Measurements from ENCODE around the gene FYN. TPM values are rescaled to one million over a fixed set of nuclear protein-coding genes. Genes with fewer than 3 reads are reported as not detected.

FYN gene
- total RNA-seq, 1 donor from 2014 or later = 260 TPM

DNA sequence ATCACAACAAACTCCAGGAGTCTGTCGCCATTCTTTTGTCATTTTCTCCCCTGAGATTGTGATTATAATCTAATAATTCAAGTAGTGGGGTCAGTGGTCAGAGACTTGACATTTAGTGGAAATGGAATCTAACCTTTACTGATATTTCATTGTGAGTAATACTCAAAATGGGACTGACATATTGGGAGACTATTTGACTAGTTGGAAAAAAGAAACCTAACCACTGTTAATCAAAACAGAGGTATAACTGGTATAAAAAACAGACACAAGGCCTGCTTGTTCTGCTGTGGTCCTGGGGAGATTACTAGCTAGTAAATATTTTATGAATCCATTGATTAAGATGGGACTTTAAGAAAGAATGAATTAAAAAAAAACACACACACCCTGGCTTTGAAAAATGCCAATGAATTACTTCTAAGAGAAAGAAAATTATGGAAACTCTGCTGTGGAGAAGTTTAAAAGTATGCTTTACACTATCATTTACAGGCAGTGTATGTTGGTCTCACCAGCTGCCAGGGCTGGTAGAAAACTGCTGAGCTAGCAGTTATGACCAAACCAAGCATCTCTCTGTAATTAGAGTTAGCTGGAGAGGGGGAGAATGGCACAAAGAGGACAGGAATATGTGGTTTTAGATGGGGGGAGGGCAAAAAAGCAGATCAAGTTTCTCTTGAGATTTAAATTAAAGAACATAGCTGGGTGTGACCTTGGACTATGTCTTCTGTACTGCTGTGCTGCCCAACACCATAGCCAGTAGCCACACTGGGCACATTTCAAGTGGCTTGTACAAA lies 103.7 kb downstream of the FYN start:
- Mint-ChIP-seq H3K9me3 (no peaks in the 10 kb centered on the region), H3K36me3 (ENCODE audit: low read depth) (peaks cover 15% of the 10 kb centered on the region), H3K4me1 (peaks cover 76% of the 10 kb centered on the region), H3K27ac (ENCODE audit: unreplicated experiment) (no peak overlapping the region), H3K4me3 (no peak overlapping the region), H3K27me3 (ENCODE audit: low read depth) (no peaks in the 10 kb centered on the region)
- TF ChIP-seq CTCF (conservative IDR thresholded peaks at IDR 0.05) = no peak
- no peak for DNase-seq (ENCODE audit: low read depth, low spot score)

DNA sequence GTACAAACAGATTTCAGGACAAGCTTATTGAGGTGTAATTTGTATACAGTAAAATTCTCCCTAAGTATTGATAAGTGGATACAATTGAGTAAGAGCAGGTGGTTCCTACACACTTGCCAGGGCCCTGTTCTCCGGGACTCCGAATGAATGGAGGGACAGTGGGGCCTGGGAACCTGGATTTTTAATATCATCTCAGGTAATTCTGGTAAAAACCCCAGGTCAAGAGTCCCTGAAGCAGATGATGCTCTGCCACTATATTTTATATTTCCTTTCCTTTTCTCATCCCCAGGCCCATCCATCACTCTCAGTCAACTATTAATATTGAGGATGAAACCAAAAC lies 104.9 kb downstream of the FYN start:
- no peak for DNase-seq (ENCODE audit: low read depth, low spot score)
- Mint-ChIP-seq H3K36me3 (ENCODE audit: low read depth) (peaks cover 15% of the 10 kb centered on the region), H3K4me3 (no peak overlapping the region), H3K27ac (ENCODE audit: unreplicated experiment) (no peak overlapping the region), H3K4me1 (peaks cover 77% of the 10 kb centered on the region), H3K27me3 (ENCODE audit: low read depth) (no peaks in the 10 kb centered on the region), H3K9me3 (no peaks in the 10 kb centered on the region)
- no peak for TF ChIP-seq CTCF (conservative IDR thresholded peaks at IDR 0.05)

DNA sequence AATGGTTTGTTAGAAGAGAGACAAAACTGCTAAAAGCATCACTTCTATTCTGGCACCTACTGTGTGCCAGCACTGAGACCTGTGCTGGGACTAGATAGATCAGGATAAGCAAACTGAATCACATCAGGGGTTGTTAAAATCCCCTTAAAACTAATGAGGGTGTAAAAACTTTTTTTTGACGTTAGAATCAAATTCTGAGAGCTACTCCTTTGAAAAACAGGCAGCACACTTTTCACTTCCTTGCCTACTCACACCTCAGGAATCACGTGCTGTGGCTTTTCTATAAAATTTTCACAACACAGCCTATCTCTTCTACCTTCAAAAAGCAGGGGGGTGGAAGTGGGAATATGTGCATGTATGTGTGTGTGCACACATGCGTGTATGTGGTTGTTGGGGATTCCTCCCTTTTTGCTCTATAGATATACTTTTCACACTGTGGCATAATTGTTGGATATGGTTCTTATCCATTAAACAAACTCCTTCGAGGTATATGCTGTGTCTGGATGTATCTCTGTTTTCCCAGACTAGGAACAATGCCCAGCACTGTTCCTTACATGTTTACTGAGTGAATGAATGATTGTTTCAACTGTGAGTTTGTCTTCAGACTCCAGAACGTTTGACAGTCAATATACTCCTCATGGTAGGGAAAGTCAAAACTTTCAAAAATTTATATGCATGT lies 105.4 kb downstream of the FYN start:
- Mint-ChIP-seq H3K4me1 (peaks cover 80% of the 10 kb centered on the region), H3K4me3 (no peak overlapping the region), H3K36me3 (ENCODE audit: low read depth) (peaks cover 16% of the 10 kb centered on the region), H3K27ac (ENCODE audit: unreplicated experiment) (no peak overlapping the region), H3K27me3 (ENCODE audit: low read depth) (no peaks in the 10 kb centered on the region), H3K9me3 (no peaks in the 10 kb centered on the region)
- DNase-seq (ENCODE audit: low read depth, low spot score) = no peak
- TF ChIP-seq CTCF (conservative IDR thresholded peaks at IDR 0.05) = no peak

DNA sequence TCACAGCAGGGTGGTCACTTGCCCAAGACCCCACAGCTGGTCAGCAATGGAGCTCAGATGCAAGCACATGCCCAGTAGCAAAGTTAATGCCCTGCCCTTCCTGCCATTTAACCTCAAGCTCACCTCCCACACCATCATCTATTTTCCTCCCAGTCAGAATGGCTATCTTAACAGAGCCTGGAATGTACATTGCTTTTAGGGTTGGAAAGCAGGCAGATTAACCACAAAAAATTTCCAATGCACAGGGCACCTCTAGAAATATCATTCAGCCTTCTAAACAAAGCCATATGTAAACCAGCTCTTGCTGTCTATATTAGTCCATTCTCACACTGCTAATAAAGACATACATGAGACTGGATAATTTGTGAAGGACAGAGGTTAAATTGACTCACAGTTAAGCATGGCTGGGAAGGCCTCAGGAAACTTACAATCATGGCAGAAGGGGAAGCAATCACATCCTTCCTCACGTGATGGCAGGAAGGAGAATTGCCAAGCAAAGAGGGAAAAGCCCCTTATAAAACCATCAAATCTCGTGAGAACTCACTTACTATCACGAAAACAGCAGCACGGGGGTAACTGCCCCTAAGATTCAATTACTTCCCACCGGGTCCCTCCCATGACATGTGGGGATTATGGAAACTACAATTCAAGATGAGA lies 106.9 kb downstream of the FYN start:
- no peaks in the 10 kb centered on the region for H3K27me3 Mint-ChIP-seq (ENCODE audit: low read depth)
- no peak overlapping the region for H3K27ac Mint-ChIP-seq (ENCODE audit: unreplicated experiment)
- H3K4me1 Mint-ChIP-seq = peaks cover 81% of the 10 kb centered on the region
- H3K9me3 Mint-ChIP-seq = no peaks in the 10 kb centered on the region
- TF ChIP-seq CTCF (conservative IDR thresholded peaks at IDR 0.05) = no peak
- no peak overlapping the region for H3K4me3 Mint-ChIP-seq
- no peak for DNase-seq (ENCODE audit: low read depth, low spot score)
- peaks cover 15% of the 10 kb centered on the region for H3K36me3 Mint-ChIP-seq (ENCODE audit: low read depth)

- TF ChIP-seq CTCF (conservative IDR thresholded peaks at IDR 0.05) = no peak
- H3K4me3 Mint-ChIP-seq = no peak overlapping the region
- H3K27ac Mint-ChIP-seq (ENCODE audit: unreplicated experiment) = no peak overlapping the region
- DNase-seq (ENCODE audit: low read depth, low spot score) = no peak
- peaks cover 81% of the 10 kb centered on the region for H3K4me1 Mint-ChIP-seq
- no peaks in the 10 kb centered on the region for H3K27me3 Mint-ChIP-seq (ENCODE audit: low read depth)
- peaks cover 15% of the 10 kb centered on the region for H3K36me3 Mint-ChIP-seq (ENCODE audit: low read depth)
- no peaks in the 10 kb centered on the region for H3K9me3 Mint-ChIP-seq
Measured at GRCh38 chr6:111765763-111766162, 107.5 kb downstream of the FYN start.
